Mesenteric fat pad (tissue), 1 donor: Measurements from ENCODE around the gene SHOX. TPM values are rescaled to one million over a fixed set of nuclear protein-coding genes. Genes with fewer than 3 reads are reported as not detected.

Experiments used
- total RNA-seq: library from RNA; stranded (reverse); fragmentation: NEBNext Ultra II Directional; extraction: Animal tissue kit (Norgen Biotek cat#: 25700); gene quantifications from one replicate; pipeline ENCODE4 v1.2.1, GENCODE V29; 2021
- donor health status: DM: yes; HTN: yes; CAD: no.

Gene SHOX
- total RNA-seq, 1 donor from 2014 or later, result 0.10 TPM

Other genes starting within 250 kb of the SHOX start
- 7.3 TPM for gene PPP2R3B, start 243.9 kb upstream of the SHOX start, total RNA-seq